AG10803 (cell line): ENCODE data around the gene MYO3A.
"Not testable (repeated sequence)": the region's sequence is repeated elsewhere in the genome, so short reads cannot be mapped to it uniquely, and the experiment has no call there.

ENCODE experiments used
- DNase-seq: peaks from one replicate; pipeline ENCODE4 v3.0.0; 2010; ENCODE audit warnings: low read depth
- H3K4me3 ChIP-seq: 2 replicates; pipeline ENCODE4 v1.5.1; 2011; ENCODE audit warnings: mild to moderate bottlenecking, low read length, control low read depth
- TF ChIP-seq, protein P1 (sequence below): conservative IDR thresholded peaks from 2 replicates; pipeline ENCODE4 v1.5.1; 2011; ENCODE audit warnings: mild to moderate bottlenecking, low read length, control low read depth, inconsistent platforms

Gene MYO3A

DNA sequence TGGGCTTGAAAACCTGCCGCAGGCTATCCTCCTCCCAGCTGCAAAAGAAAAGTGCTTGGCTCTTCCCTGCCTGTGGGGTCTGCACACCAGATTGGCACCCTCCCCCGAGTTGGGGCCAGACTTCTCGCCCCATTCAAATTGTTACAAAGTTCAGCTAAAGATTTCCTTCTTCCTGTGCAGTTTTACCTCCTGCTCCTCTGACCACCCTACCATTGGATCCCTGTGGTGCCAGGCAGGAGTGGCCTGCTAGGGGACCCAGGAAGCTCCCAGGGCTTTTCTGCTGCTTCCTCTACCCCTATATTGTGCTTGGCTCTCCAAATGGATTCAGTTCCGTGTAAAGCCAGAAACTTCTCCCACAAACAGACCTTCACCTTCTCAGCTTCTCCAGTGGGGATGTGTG, 147.4 kb downstream of the MYO3A start:
- no peak for DNase-seq

DNA sequence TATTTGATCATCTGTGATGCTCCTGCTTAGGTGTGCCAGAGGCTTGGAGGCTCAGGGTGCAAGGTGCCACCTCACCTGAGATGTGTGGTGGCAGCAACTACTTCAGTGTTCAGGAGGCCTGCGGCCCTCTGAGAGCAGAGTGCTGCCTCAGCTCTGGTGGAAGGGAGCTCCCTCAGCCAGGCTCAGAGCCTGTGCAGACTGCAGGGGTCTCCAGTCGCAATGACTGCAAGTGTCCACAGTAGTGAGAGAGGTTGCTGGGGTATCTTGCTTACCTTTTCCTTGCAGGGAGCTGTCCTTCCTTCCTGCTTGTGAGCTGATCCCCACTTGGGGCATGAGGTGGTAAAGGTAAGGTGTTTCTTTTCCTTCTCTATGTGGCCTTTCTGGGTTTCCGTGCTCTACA, 151.5 kb downstream of the MYO3A start:
- TF ChIP-seq, protein P1, sequence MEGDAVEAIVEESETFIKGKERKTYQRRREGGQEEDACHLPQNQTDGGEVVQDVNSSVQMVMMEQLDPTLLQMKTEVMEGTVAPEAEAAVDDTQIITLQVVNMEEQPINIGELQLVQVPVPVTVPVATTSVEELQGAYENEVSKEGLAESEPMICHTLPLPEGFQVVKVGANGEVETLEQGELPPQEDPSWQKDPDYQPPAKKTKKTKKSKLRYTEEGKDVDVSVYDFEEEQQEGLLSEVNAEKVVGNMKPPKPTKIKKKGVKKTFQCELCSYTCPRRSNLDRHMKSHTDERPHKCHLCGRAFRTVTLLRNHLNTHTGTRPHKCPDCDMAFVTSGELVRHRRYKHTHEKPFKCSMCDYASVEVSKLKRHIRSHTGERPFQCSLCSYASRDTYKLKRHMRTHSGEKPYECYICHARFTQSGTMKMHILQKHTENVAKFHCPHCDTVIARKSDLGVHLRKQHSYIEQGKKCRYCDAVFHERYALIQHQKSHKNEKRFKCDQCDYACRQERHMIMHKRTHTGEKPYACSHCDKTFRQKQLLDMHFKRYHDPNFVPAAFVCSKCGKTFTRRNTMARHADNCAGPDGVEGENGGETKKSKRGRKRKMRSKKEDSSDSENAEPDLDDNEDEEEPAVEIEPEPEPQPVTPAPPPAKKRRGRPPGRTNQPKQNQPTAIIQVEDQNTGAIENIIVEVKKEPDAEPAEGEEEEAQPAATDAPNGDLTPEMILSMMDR, result no peak
- no peak overlapping the region for H3K4me3 ChIP-seq
- no peak for DNase-seq

More for the DNA sequence above, 147.4 kb downstream of the MYO3A start:
- TF ChIP-seq, protein P1, result no peak
- H3K4me3 ChIP-seq, result no peak overlapping the region

DNA sequence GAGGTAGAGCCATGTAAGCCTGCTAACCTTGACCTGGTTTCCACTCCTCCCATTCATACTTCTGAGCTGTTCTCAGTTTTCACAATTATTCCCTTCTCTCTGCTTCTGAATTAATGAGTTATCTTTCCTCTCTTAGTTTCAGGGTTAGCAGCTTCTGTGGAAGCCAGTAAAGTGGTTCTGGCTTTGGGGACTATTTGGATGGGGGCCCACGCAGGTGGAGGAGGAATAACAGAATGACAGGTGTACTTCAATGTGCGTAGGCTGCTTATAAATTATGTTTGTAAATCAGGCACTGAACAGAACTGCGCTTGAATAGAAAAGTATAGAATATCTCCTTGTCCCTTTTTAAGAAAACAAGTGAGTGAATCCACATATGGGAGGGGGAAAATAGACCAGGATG, 153.6 kb downstream of the MYO3A start:
- no peak for DNase-seq
- no peak overlapping the region for H3K4me3 ChIP-seq
- TF ChIP-seq, protein P1, result no peak

DNA sequence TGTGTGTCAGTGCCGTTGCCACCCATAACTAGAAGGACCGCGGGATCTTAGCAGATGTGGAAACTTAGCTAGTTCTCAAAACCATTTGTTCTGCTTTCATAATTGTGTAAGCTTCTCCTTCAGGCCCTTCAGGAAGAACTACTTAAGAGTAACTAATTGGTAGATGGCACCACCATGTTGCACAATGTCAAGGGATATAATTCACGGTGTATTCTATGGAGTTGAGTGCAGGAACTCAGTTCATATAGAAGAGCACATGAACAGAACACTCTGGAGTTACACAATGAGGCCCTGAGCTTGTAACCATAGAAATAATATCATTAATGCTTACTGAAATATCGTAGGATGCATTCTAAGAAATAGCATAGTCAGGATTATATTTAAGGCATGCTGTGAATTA, 156.0 kb downstream of the MYO3A start:
- no peak overlapping the region for H3K4me3 ChIP-seq
- DNase-seq, result no peak
- TF ChIP-seq, protein P1, result no peak

DNA sequence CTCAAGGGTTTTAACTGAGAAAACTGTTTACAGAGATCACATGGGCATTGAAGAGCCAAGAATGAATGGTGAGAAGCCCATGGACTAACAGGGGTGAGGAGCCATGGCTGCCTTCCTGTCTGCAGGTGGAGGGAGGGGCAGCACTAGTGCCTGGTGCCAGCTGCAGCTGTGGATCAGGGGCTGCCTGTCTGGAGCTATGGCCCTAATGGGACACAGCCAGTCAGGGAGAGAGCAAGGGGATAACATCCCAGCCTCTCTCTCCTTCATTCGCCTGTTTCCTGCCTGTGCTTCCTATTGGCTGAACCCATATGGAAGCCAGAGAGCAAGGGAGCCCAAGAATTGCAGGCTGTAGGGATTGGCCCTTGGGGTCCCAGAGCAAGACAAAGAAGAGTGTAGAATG, 156.7 kb downstream of the MYO3A start:
- TF ChIP-seq, protein P1, result no peak
- no peak for DNase-seq
- no peak overlapping the region for H3K4me3 ChIP-seq

DNA sequence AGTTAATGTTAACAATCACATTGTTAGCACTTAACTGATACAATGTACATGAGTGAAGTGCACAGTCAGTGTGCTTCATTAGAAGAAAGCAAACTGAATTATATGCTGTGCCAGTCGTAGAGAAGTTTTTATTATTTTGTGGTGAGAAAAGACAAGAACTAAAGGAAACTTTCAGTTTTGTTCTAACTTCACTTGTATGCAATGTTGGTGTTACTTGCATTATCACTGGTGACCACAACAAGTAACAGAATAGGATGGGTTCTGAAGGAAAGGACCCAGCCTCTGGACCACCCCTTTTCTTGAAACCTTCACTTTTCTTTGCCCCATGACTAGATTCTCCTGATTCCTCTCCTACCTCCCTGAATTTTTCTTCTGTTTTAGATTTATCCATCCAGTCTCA, 159.2 kb downstream of the MYO3A start:
- no peak overlapping the region for H3K4me3 ChIP-seq
- no peak for DNase-seq
- TF ChIP-seq, protein P1, result no peak

DNA sequence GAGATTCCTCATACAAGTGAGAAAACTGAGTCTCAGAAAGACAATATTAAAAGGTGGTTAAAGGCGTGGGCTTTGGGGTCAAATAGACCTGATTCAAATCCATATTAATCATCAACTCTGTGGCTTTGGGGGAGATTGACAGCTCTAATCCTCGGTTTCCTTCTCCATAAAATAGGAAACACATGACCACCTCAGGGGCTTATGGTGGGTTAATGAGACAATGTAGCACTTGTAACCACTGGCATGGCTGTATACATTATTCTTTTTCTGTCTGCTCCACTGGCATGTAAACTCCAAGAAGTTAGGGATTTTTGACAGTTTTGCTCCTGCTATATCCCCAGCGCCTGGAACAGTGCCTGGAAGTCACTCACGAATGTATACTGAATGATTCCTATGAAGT, 161.8 kb downstream of the MYO3A start:
- TF ChIP-seq, protein P1, result no peak
- no peak for DNase-seq
- H3K4me3 ChIP-seq, result no peak overlapping the region

DNA sequence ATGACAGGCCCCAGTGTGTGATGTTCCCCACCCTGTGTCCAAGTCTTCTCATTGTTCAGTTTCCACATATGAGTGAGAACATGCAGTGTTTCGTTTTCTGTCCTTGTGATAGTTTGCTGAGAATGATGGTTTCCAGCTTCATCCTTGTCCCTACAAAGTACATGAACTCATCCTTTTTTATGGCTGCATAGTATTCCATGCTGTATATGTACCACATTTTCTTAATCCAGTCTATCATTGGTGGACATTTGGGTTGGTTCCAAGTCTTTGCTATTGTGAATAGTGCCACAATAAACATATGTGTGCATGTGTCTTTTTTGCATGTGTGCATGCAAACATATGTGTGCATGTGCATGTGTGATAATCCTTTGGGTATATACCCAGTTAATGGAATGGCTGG, 163.5 kb downstream of the MYO3A start:
- not testable (repeated sequence) for H3K4me3 ChIP-seq, DNase-seq
